GM21423 (cell line): ENCODE data around the gene ZNF578.
"Not testable (repeated sequence)": the region's sequence is repeated elsewhere in the genome, so short reads cannot be mapped to it uniquely, and the experiment has no call there.

Experiments used
- ATAC-seq: cut with Tn5 transposase; IDR thresholded peaks from one replicate; pipeline ENCODE4 v1.9.1; 2021; ENCODE audit warnings: mild to moderate bottlenecking, moderate library complexity; ENCODE audit not compliant: unreplicated experiment

The ZNF578 gene

GRCh38 chr19:52507266-52507665, 53.9 kb downstream of the ZNF578 start:
- no peak for ATAC-seq

GRCh38 chr19:52516191-52516590, 62.8 kb downstream of the ZNF578 start:
- ATAC-seq = no peak

GRCh38 chr19:52518646-52519045, 65.3 kb downstream of the ZNF578 start:
- ATAC-seq = no peak

- ATAC-seq = not testable (repeated sequence)
These were observed 65.8 kb downstream of the ZNF578 start for GRCh38 chr19:52519175-52519574.

- ATAC-seq = no peak
These were observed 66.7 kb downstream of the ZNF578 start for GRCh38 chr19:52520013-52520412.

GRCh38 chr19:52522551-52522950, 69.2 kb downstream of the ZNF578 start:
- no peak for ATAC-seq

- no peak for ATAC-seq
These were observed 70.7 kb downstream of the ZNF578 start for GRCh38 chr19:52524086-52524485.

GRCh38 chr19:52527134-52527955, 74.0 kb downstream of the ZNF578 start, which contains the start of gene ZNF808:
Gene ZNF808 (plus strand): TSS chr19:52527668. CDS start chr19:52543285, 15,617 bp downstream.
- ATAC-seq = peak; percentile 86

GRCh38 chr19:52527956-52528351, 74.6 kb downstream of the ZNF578 start:
- peak; percentile 11 for ATAC-seq

GRCh38 chr19:52532480-52532879, 79.1 kb downstream of the ZNF578 start:
- no peak for ATAC-seq

- ATAC-seq = no peak
These were observed 80.5 kb downstream of the ZNF578 start for GRCh38 chr19:52533901-52534300.

GRCh38 chr19:52535385-52535770, 82.0 kb downstream of the ZNF578 start:
- ATAC-seq = peak; percentile 6

GRCh38 chr19:52535771-52536447, 82.6 kb downstream of the ZNF578 start:
- peak; percentile 89 for ATAC-seq

- peak; percentile 14 for ATAC-seq
These were observed 83.1 kb downstream of the ZNF578 start for GRCh38 chr19:52536448-52536800.

- ATAC-seq = not testable (repeated sequence)
These were observed 85.5 kb downstream of the ZNF578 start for GRCh38 chr19:52538815-52539214.

GRCh38 chr19:52541176-52541575, 87.8 kb downstream of the ZNF578 start:
- ATAC-seq = not testable (repeated sequence)

- ATAC-seq = no peak
These were observed 88.3 kb downstream of the ZNF578 start for GRCh38 chr19:52541608-52542007.

- ATAC-seq = not testable (repeated sequence)
These were observed 89.2 kb downstream of the ZNF578 start for GRCh38 chr19:52542541-52542940.

- ATAC-seq = no peak
These were observed 89.8 kb downstream of the ZNF578 start for GRCh38 chr19:52542984-52543664.

GRCh38 chr19:52554216-52554971, 101.0 kb downstream of the ZNF578 start:
- ATAC-seq = no peak
